ENCODE measurements around the gene HBE1. TPM values are rescaled to one million over a fixed set of nuclear protein-coding genes. Genes with fewer than 3 reads are reported as not detected.
"Not testable (repeated sequence)": the region's sequence is repeated elsewhere in the genome, so short reads cannot be mapped to it uniquely, and the experiment has no call there.

Gene HBE1
- total and polyA plus RNA-seq, 8 donors = 3.5 TPM; not detected in 7

GRCh38 chr11:5265832-5266231, 3.9 kb downstream of the HBE1 start:
- no peak for TF ChIP-seq CTCF (IDR thresholded peaks at IDR 0.05)
- 31 to 35% methylated on average over 2 of the region's 2 CpGs for WGBS, 2 donors
- no peak overlapping the region for H3K4me3 ChIP-seq
- no peak for ATAC-seq
- H3K27me3 ChIP-seq = no peaks in the 10 kb centered on the region
- no peaks in the 10 kb centered on the region for H3K9me3 ChIP-seq
- H3K36me3 ChIP-seq = no peaks in the 10 kb centered on the region
- FAIRE-seq = no peak
- no peak for DNase-seq
- intact Hi-C loops (cut with DNase I) = no loop called here
- H3K27ac ChIP-seq = no peak overlapping the region
- H3K4me1 ChIP-seq = no peaks in the 10 kb centered on the region

DNA sequence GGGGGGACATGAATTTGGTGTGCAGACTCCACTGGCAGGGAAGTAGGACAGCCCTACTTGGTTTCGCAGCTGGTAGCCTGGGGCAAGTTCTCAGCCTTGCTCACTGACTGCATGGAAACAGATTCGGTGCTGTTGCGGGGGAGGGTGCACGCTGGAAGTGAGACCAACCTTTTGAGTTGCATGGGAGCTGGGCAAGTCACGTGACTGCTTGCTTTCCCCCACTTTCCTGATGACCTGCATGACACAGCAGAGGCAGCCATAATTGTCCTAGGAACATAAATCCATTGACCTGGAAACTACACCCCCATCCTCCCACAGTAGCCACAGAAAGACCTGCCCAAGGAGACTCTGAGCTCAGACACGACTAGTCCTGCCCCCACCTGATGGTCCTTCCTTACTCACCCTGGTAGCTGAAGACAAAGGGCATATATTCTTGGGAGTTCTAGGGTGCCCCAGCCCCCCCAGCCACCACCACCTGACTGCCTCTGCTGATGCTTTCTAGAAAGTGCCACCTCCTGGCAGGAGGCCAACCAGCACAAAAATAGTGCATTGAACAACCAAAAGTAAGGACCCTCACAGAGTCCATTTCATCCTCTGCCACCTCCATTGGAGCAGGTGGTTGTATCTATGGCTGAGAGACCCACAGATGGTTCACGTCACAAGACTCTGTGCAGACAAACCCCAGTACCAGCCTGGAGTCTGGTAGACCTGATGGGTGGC, 11.0 kb downstream of the HBE1 start:
- ATAC-seq (no peak), DNase-seq (peak in 1 of 6 donors; percentile 42), FAIRE-seq (no peak)
- TF ChIP-seq CTCF (IDR thresholded peaks at IDR 0.05) = no peak
- Histone ChIP-seq H3K36me3 (no peaks in the 10 kb centered on the region), H3K27me3 (no peaks in the 10 kb centered on the region), H3K4me3 (no peak overlapping the region), H3K27ac (no peak overlapping the region), H3K9me3 (no peaks in the 10 kb centered on the region), H3K4me1 (no peaks in the 10 kb centered on the region)
- intact Hi-C loops (cut with DNase I) = no loop called here
- WGBS, 2 donors = 66 to 68% methylated on average over 7 of the region's 7 CpGs

- ATAC-seq = no peak
- H3K9me3 ChIP-seq = no peaks in the 10 kb centered on the region
- H3K27me3 ChIP-seq = no peaks in the 10 kb centered on the region
- FAIRE-seq = no peak
- H3K4me1 ChIP-seq = no peaks in the 10 kb centered on the region
- WGBS, 2 donors = 4 to 7% methylated on average over 2 of the region's 2 CpGs
- TF ChIP-seq CTCF (IDR thresholded peaks at IDR 0.05) = no peak
- intact Hi-C loops (cut with DNase I) = no loop called here
- H3K4me3 ChIP-seq = no peak overlapping the region
- H3K36me3 ChIP-seq = no peaks in the 10 kb centered on the region
- no peak overlapping the region for H3K27ac ChIP-seq
- DNase-seq = no peak
Observed at GRCh38 chr11:5257296-5257695, 12.4 kb downstream of the HBE1 start.

GRCh38 chr11:5254646-5255413, 14.9 kb downstream of the HBE1 start, which contains the start of gene HBG2:
Gene HBG2, minus strand, starts transcription at chr11:5254781. Its CDS starts 53 bp downstream, at chr11:5254728.
- H3K27me3 ChIP-seq; intact Hi-C loops (cut with DNase I); H3K4me3 ChIP-seq; H3K9me3 ChIP-seq; DNase-seq; H3K27ac ChIP-seq; H3K4me1 ChIP-seq; ATAC-seq; FAIRE-seq; H3K36me3 ChIP-seq: not testable (repeated sequence)
- 56 to 68% methylated on average over 4 of the region's 9 CpGs for WGBS, 2 donors

GRCh38 chr11:5254023-5254422, 15.7 kb downstream of the HBE1 start:
- DNase-seq; H3K36me3 ChIP-seq; H3K9me3 ChIP-seq; H3K4me1 ChIP-seq; ATAC-seq; intact Hi-C loops (cut with DNase I); FAIRE-seq; H3K4me3 ChIP-seq; H3K27me3 ChIP-seq; H3K27ac ChIP-seq: not testable (repeated sequence)
- 39 to 62% methylated on average over 2 of the region's 2 CpGs for WGBS, 2 donors

DNA sequence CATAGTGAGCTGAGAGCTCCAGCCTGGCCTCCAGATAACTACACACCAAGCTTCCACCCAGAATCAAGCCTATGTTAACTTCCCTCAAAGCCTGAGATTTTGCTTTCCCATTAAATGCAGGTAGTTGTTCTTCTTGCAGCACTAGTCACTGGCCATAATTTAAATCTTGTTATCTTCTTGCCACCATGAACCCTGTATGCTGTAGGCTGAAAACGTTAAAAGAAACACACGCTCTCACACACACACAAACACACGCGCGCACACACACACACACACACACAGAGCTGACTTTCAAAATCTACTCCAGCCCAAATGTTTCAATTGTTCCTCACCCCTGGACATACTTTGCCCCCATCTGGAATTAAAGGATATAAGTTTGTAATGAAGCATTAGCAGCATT, 16.3 kb downstream of the HBE1 start:
- H3K36me3 ChIP-seq; FAIRE-seq; H3K9me3 ChIP-seq; DNase-seq; H3K4me1 ChIP-seq; ATAC-seq; intact Hi-C loops (cut with DNase I); H3K27ac ChIP-seq; H3K27me3 ChIP-seq; H3K4me3 ChIP-seq: not testable (repeated sequence)
- WGBS, 2 donors = 60 to 79% methylated on average over 5 of the region's 5 CpGs
